ENCODE results near the gene TRPV4.
A peak's percentile ranks its signal among the peaks of the same experiment; 100 is the strongest.
"Not testable (repeated sequence)": the region's sequence is repeated elsewhere in the genome, so short reads cannot be mapped to it uniquely, and the experiment has no call there.

TRPV4 gene

GRCh38 chr12:109833307-109834189 is at the start of gene TRPV4:
TRPV4 (minus strand) TSS chr12:109833398; CDS start chr12:109814796, 18,602 bp downstream.
- no peak for DNase-seq (ENCODE audit: low read depth in 2 of 2)

GRCh38 chr12:109881752-109882151 is 48.6 kb upstream of the TRPV4 start:
- no peak for DNase-seq (ENCODE audit: low read depth in 2 of 2)

- DNase-seq (ENCODE audit: low read depth in 2 of 2), result no peak
Observed at GRCh38 chr12:109880938-109881337, 47.7 kb upstream of the TRPV4 start.

GRCh38 chr12:109880043-109880931 is 47.1 kb upstream of the TRPV4 start, which contains the start of gene GLTP:
GLTP (minus strand) TSS chr12:109880541; CDS start chr12:109880374, 167 bp downstream.
- peak; percentile 82 to 85 for DNase-seq (ENCODE audit: low read depth in 2 of 2)

- no peak for DNase-seq (ENCODE audit: low read depth in 2 of 2)
Observed at GRCh38 chr12:109879351-109880042, 46.3 kb upstream of the TRPV4 start.

- no peak for DNase-seq (ENCODE audit: low read depth in 2 of 2)
Observed at GRCh38 chr12:109878749-109879148, 45.6 kb upstream of the TRPV4 start.

- no peak for DNase-seq (ENCODE audit: low read depth in 2 of 2)
Observed at GRCh38 chr12:109878247-109878625, 45.0 kb upstream of the TRPV4 start.

- no peak for DNase-seq (ENCODE audit: low read depth in 2 of 2)
Observed at GRCh38 chr12:109877504-109878246, 44.5 kb upstream of the TRPV4 start.

GRCh38 chr12:109876406-109876805 is 43.2 kb upstream of the TRPV4 start:
- DNase-seq (ENCODE audit: low read depth in 2 of 2), result no peak

GRCh38 chr12:109875572-109876131 is 42.5 kb upstream of the TRPV4 start:
- DNase-seq (ENCODE audit: low read depth in 2 of 2), result no peak

GRCh38 chr12:109873653-109874052 is 40.5 kb upstream of the TRPV4 start:
- no peak for DNase-seq (ENCODE audit: low read depth in 2 of 2)

GRCh38 chr12:109871668-109872314 is 38.6 kb upstream of the TRPV4 start:
- no peak for DNase-seq (ENCODE audit: low read depth in 2 of 2)

- DNase-seq (ENCODE audit: low read depth in 2 of 2), result no peak
Observed at GRCh38 chr12:109870648-109871047, 37.5 kb upstream of the TRPV4 start.

- DNase-seq (ENCODE audit: low read depth in 2 of 2), result no peak
Observed at GRCh38 chr12:109868182-109869051, 35.2 kb upstream of the TRPV4 start.

- DNase-seq (ENCODE audit: low read depth in 2 of 2), result no peak
Observed at GRCh38 chr12:109864916-109865315, 31.7 kb upstream of the TRPV4 start.

GRCh38 chr12:109863847-109864712 is 30.9 kb upstream of the TRPV4 start:
- DNase-seq (ENCODE audit: low read depth in 2 of 2), result no peak

- not testable (repeated sequence) for DNase-seq (ENCODE audit: low read depth in 2 of 2)
Observed at GRCh38 chr12:109862491-109862890, 29.3 kb upstream of the TRPV4 start.

- no peak for DNase-seq (ENCODE audit: low read depth in 2 of 2)
Observed at GRCh38 chr12:109861689-109862314, 28.6 kb upstream of the TRPV4 start.
